HG03521 (cell line): ENCODE data around the gene ZNF215.
A peak's percentile ranks its signal among the peaks of the same experiment; 100 is the strongest.
"Not testable (repeated sequence)": the region's sequence is repeated elsewhere in the genome, so short reads cannot be mapped to it uniquely, and the experiment has no call there.

Experiments used
- ATAC-seq: cut with Tn5 transposase; IDR thresholded peaks from one replicate; pipeline ENCODE4 v1.9.1; 2021; ENCODE audit warnings: mild to moderate bottlenecking, moderate library complexity; ENCODE audit not compliant: unreplicated experiment

Gene ZNF215

GRCh38 chr11:6932145-6932544, 5.9 kb downstream of the ZNF215 start:
- ATAC-seq: no peak

- no peak for ATAC-seq
Observed at GRCh38 chr11:6941970-6942369, 15.7 kb downstream of the ZNF215 start.

- ATAC-seq: no peak
Observed at GRCh38 chr11:6943131-6943530, 16.9 kb downstream of the ZNF215 start.

GRCh38 chr11:6954248-6954647, 28.0 kb downstream of the ZNF215 start:
- not testable (repeated sequence) for ATAC-seq

GRCh38 chr11:6962141-6962540, 35.9 kb downstream of the ZNF215 start:
- ATAC-seq: no peak

- peak; percentile 78 for ATAC-seq
Observed at GRCh38 chr11:6962673-6963072, 36.4 kb downstream of the ZNF215 start.

- no peak for ATAC-seq
Observed at GRCh38 chr11:6968816-6969215, 42.6 kb downstream of the ZNF215 start.

- ATAC-seq: not testable (repeated sequence)
Observed at GRCh38 chr11:6969854-6970253, 43.6 kb downstream of the ZNF215 start.

GRCh38 chr11:6979365-6979764, 53.1 kb downstream of the ZNF215 start:
- no peak for ATAC-seq

GRCh38 chr11:6986487-6986886, 60.3 kb downstream of the ZNF215 start:
- ATAC-seq: no peak

- no peak for ATAC-seq
Observed at GRCh38 chr11:6988506-6988905, 62.3 kb downstream of the ZNF215 start.

- ATAC-seq: no peak
Observed at GRCh38 chr11:6991227-6991626, 65.0 kb downstream of the ZNF215 start.

GRCh38 chr11:6992026-6992425, 65.8 kb downstream of the ZNF215 start:
- ATAC-seq: no peak

GRCh38 chr11:6992457-6993417, 66.5 kb downstream of the ZNF215 start:
- ATAC-seq: no peak

GRCh38 chr11:6995703-6996102, 69.5 kb downstream of the ZNF215 start:
- ATAC-seq: no peak

GRCh38 chr11:7004482-7004881, 78.3 kb downstream of the ZNF215 start:
- ATAC-seq: no peak
